Stimulated activated naive CD8-positive, alpha-beta T cell treated with anti-CD3 and anti-CD28 coated beads, Interleukin-15, Interleukin-2, amounts not matched to agents 100 U/mL and 50 U/mL, for 24 hours (primary cell): ENCODE measurements around the gene AIF1L.

Source experiments
- ATAC-seq: fragments of 150-1000 bp; cut with Tn5 transposase; one replicate; pipeline ENCODE4 v1.10.0; 2021
- DNase-seq: peaks from one replicate; pipeline ENCODE4 v3.0.0; 2021

The AIF1L gene

GRCh38 chr9:131096269-131097125, at the start of gene AIF1L:
Gene AIF1L (plus strand): TSS chr9:131096531. CDS start chr9:131096630, 99 bp downstream.
- ATAC-seq (peak; percentile 15), DNase-seq (peak; percentile 31)

GRCh38 chr9:131046581-131047202, 49.6 kb upstream of the AIF1L start:
- peak; percentile 82 for DNase-seq
- peak; percentile 89 for ATAC-seq

DNA sequence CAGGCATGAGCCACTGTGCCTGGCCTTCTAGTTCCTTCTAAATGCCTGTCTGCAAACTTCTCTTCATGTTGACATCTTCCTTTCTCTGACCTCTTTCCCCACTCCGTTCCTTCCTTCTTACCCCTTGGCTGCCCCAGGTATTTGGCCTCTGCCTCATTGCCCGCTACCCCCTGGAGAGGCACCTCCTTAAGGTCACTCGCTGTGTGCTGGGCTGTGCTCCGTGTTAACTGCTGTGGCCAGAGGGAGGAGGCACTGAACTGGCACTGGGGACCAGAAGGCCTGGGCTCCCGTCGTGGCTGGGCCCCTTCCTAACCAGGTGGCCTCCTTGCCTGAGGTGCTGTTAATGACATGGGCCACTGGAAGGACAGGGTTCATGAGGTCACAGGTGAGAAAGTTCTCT, 48.0 kb upstream of the AIF1L start:
- ATAC-seq (no peak), DNase-seq (no peak)

DNA sequence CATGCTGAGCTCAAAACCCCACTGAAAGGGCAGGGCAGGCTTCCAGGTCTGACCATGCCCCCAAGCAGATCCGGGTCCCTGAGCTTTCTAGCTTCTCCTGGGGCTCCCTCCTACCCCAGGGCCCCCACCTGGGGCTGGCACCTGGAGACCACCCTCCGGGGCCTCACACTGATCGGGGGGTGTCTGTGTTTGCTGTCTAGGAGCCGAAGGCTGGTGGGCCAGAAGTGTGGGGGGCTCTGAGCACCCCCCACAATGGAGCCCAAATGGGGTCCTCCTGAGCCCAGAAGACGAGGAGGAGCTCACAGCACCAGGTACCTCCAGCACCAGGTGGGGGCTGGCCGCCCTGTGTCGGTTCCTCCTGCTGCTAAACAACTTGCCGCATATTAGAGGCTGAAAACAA, 47.5 kb upstream of the AIF1L start:
- DNase-seq (no peak), ATAC-seq (no peak)

DNA sequence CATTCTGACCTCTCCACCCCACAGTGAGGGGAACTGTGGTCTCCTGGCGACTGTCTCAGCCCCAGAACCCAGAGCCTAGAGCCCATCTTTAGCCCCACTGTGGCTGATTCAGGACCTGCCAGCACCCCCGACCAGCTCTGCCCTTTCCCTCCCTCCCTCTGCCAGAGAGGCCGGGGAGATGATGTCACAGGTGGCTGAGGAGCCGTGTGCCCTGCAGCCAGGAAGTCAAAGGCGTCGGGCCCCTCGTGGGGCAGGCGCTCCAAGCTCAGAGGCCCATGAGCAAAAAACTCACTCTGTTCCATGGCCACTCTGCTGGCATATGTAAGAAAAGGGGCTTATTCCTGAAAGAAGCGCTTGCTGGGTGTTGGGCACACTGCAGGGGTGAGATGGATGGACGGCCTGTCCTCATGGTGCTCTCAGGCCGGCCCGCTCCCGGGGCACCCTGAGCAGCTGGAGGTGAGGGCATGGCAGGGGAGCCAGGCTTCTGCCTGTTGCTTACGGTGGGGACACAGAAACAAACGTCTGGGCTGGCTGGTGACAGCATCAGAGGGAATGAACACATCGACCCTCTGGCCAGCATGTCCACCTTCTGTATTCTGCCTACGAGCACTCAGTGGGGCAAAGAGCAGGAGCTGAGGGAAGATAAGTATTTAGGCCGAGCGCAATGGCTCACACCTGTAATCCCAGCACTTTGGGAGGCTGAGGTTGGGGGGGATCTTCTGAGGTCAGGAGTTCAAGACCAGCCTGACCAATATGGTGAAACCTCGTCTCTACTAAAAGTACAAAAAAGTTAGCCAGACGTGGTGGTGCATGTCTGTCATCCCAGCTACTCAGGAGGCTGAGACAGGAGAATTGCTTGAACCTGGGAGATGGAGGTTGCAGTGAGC, 46.3 kb upstream of the AIF1L start:
- no peak for ATAC-seq

GRCh38 chr9:131050831-131051230, 45.5 kb upstream of the AIF1L start:
- ATAC-seq (no peak), DNase-seq (no peak)

More for the DNA sequence above, 46.3 kb upstream of the AIF1L start:
- no peak for DNase-seq

GRCh38 chr9:131051592-131052517, 44.5 kb upstream of the AIF1L start:
- ATAC-seq (no peak), DNase-seq (no peak)

- ATAC-seq (no peak), DNase-seq (no peak)
Observed at GRCh38 chr9:131053896-131054295, 42.4 kb upstream of the AIF1L start.

DNA sequence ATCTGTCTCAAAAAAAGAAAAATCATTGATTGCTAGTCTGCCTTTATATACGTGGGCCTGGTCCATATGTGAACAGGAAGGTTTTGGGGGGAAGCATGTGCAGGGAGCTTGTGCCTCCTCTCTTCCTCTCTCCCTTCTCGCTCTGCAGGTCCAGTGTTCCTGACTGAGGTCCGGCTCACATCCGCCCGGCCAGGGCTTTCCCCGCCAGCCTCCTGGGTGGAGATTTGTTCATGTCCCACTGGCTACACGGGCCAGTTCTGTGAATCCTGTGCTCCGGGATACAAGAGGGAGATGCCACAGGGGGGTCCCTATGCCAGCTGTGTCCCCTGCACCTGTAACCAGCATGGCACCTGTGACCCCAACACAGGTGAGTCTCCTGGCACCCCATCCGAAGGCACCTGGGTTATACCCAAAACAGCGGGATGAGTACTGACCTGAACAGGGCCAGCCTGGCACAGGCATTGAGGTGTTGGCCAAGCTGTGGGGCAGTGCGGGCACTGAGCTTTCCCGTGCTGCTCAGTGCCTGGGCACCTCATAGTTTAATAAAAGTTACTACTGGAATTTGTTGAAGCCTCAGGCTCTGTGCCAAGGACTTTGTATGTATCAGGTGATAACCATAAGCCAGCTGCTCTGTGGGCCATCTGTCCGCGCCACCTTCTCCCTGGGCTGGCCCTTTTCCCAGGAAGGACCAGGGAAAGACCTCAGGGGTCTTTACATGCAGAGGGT, 39.4 kb upstream of the AIF1L start:
- ATAC-seq (no peak), DNase-seq (no peak)

DNA sequence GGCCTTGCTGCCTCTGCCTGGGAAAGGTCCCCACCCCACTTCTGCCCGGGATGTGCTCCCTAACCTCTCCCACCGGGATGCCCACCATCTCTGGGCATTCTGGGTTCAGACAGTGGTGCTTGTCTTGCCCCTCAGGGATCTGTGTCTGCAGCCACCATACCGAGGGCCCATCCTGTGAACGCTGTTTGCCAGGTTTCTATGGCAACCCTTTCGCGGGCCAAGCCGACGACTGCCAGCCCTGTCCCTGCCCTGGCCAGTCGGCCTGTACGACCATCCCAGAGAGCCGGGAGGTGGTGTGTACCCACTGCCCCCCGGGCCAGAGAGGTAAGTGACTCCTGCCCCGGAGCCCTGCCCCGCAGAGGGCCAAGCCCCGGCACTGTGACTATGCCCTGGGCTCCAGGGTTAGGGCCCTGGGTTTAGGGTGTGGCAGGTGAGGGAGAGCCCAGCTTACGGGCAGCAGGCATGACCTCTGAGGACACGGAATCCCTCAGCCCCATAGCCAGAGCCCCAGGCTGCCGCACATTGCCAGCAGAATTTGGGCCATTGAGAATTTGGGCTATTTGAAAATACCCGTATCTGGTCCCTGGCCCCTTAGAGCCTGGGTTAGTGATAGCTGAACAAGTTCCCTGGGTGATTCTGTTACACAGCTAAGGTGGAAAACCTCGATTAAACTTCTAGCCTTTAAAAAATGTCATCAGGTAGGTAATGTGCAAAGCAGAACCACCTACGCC, 35.3 kb upstream of the AIF1L start:
- no peak for ATAC-seq
- no peak for DNase-seq

- no peak for DNase-seq
- no peak for ATAC-seq
Observed at GRCh38 chr9:131062969-131063368, 33.4 kb upstream of the AIF1L start.

GRCh38 chr9:131065599-131065998, 30.7 kb upstream of the AIF1L start:
- no peak for DNase-seq
- no peak for ATAC-seq

DNA sequence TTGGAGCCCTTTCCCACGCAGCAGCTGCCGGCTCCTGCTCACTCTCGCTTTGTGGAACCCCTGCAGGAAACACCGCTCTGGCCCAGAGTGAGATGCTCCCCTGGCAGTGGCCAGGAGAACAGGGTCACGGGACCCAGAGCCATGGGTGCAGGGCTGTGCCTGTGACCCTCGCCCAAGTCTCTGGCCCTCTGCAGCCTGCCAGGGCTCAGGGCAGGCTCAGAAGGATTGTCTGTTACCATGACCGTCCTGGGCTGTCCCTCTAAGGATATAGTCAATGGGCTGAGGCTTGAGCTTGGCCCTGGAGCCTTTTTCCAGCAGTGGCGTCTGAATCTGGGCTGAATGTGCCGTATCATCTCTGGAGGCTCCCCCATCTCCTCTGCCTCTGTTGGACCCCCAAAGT, 28.7 kb upstream of the AIF1L start:
- no peak for DNase-seq
- no peak for ATAC-seq

GRCh38 chr9:131068076-131068816, 28.1 kb upstream of the AIF1L start:
- ATAC-seq, result no peak
- no peak for DNase-seq

DNA sequence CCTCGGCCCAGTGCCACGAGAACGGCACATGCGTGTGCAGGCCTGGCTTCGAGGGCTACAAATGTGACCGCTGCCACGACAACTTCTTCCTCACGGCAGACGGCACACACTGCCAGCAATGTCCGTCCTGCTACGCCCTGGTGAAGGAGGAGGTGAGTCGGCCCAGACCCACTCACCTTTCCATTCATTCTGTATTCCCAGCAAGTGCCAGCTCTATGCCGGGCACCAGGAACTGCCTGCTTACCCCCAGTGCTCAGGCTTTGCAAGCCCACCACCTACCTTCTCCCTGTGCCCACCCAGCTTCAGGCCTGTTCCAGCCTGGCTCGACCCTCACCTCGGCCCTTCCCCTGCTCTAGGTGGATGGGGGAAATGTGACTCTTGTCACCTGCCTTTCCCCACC, 26.6 kb upstream of the AIF1L start:
- DNase-seq, result no peak
- no peak for ATAC-seq

DNA sequence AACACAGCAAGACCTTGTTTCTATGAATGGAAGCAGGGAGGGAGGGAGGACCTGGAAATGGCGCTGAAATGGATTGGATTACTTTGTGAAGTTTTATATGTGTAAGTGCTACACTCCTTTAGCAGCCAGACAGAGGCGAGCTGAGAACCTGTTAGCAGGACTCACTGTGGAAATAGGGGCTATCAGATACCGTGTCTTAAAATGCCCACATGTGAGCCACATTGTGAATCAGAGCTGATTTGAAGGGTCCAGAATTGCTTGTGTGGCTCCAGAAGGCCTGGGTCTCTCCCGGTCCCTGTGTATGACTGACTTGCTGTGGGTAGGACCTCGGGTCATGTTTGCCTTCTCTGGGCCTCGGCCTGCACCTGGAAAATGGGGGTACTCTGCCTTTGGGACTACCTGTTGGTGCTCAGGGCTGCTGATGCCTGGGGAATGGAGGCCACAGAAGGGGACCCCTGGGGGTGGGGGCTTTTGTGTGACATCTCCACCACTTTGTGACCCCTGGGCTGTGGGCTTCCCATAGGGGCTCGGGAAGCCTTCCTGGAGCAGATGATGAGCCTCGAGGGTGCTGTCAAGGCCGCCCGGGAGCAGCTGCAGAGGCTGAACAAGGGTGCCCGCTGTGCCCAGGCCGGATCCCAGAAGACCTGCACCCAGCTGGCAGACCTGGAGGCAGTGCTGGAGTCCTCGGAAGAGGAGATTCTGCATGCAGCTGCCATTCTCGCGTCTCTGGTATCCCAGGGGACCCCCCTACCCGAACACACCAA, 24.0 kb upstream of the AIF1L start:
- no peak for DNase-seq
- no peak for ATAC-seq

- DNase-seq, result no peak
- ATAC-seq, result no peak
Observed at GRCh38 chr9:131072871-131073237, 23.5 kb upstream of the AIF1L start.

DNA sequence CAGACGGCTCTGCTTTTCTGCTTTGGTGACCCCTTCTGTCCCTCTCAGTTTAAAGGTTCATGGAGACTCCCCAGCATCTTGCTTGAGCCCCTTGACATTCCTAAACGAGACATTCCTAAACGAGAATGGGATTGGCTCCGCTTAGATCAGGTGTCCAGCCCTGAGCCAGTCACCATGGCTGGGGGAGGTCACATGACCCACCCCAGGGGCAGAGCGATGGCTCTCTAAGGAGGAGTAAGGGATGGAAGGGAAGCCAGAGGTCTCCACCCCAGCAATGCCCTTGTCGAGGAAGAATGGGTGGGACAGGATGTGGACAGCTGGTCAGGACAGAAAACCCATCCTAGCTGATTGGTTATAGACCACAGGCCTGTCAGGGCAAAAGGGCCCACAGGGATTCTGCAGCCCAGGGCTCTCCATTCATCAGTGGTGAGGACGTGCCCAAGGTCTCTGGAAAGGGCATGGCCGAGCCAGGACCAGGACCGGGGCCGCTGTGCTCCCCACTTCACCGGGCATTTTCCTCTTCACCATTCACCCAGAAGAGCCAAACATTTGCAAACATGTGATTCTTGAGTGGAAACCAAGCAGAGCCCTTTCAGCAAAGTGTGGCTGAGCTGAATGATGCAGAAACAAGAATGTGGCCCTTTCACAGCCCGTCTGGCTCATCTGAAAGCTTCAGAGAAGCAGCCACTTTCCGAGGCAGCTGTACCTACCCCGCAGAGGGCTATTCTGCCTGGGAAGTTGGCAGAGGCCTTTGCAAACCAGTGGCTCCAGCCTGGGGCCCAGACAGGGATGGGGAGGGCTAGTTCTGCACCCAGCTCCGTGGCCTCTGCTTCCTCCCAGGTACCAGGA, 19.8 kb upstream of the AIF1L start:
- DNase-seq (no peak), ATAC-seq (no peak)
